GM12878 (cell line): ENCODE results near the gene NDUFV1. TPM values are rescaled to one million over a fixed set of nuclear protein-coding genes. Genes with fewer than 3 reads are reported as not detected.

ENCODE experiments used
- BCLAF1 ChIP-seq: fragments of 450-650 bp; IDR thresholded peaks from 2 replicates; pipeline ENCODE4 v1.6.1; 2017; ENCODE audit warnings: antibody characterized with exemption, mild to moderate bottlenecking, moderate library complexity
- CBFB ChIP-seq: IDR thresholded peaks from 2 replicates; pipeline ENCODE4 v1.6.1; 2016; ENCODE audit warnings: antibody characterized with exemption, low read depth
- CBX3 ChIP-seq: fragments of 200-600 bp; sonication (generic); IDR thresholded peaks from 2 replicates; pipeline ENCODE4 v1.6.1; 2016; ENCODE audit warnings: low read depth, borderline replicate concordance
- CBX5 ChIP-seq: sonication (generic); IDR thresholded peaks from 2 replicates; pipeline ENCODE4 v1.6.1; 2016; ENCODE audit warnings: low read depth, moderate library complexity, mild to moderate bottlenecking, inconsistent platforms
- CHD1 ChIP-seq: IDR thresholded peaks from 2 replicates; pipeline ENCODE4 v1.6.1; 2012; ENCODE audit warnings: low read depth, low read length, improper control_type of control experiment
- DPF2 ChIP-seq: fragments of 450-650 bp; IDR thresholded peaks from 2 replicates; pipeline ENCODE4 v1.6.1; 2017; ENCODE audit warnings: mild to moderate bottlenecking
- ETV6 ChIP-seq, 2 experiments: fragments of 450-650 bp in 1 of 2; IDR thresholded peaks in 1 of 2; conservative IDR thresholded peaks in 1 of 2; 2 replicates each; pipeline ENCODE4 v1.6.1; 2014; ENCODE audit warnings: antibody characterized with exemption in 1 of 2, borderline replicate concordance in 1 of 2, low read depth in 1 of 2, mild to moderate bottlenecking in 1 of 2, moderate library complexity in 1 of 2
- HDAC6 ChIP-seq: fragments of 200-600 bp; sonication (generic); IDR thresholded peaks from one replicate; pipeline ENCODE4 v1.8.0; 2017; ENCODE audit warnings: antibody characterized with exemption; ENCODE audit not compliant: unreplicated experiment
- IKZF1 ChIP-seq: fragments of 450-650 bp; conservative IDR thresholded peaks from 2 replicates; pipeline ENCODE4 v1.6.1; 2017; ENCODE audit warnings: antibody characterized with exemption, mild to moderate bottlenecking
- IKZF2 ChIP-seq, 2 experiments: fragments of 450-650 bp; IDR thresholded peaks; 2 replicates each; pipeline ENCODE4 v1.6.1; 2017; ENCODE audit warnings: mild to moderate bottlenecking in 2 of 2, moderate library complexity in 2 of 2
- JUND ChIP-seq: IDR thresholded peaks from 2 replicates; pipeline ENCODE4 v1.6.1; 2012; ENCODE audit warnings: low read depth, mild to moderate bottlenecking, low read length, improper control_type of control experiment, moderate library complexity
- KLF5 ChIP-seq: fragments of 450-650 bp; IDR thresholded peaks from 2 replicates; pipeline ENCODE4 v1.6.1; 2014; ENCODE audit warnings: mild to moderate bottlenecking; ENCODE audit not compliant: partially characterized antibody
- MEF2A ChIP-seq: IDR thresholded peaks from 2 replicates; pipeline ENCODE4 v1.6.1; 2011; ENCODE audit warnings: low read depth, mild to moderate bottlenecking, low read length, moderate library complexity; ENCODE audit not compliant: insufficient read depth
- MTA3 ChIP-seq: IDR thresholded peaks from 2 replicates; pipeline ENCODE4 v1.6.1; 2012; ENCODE audit warnings: low read length, inconsistent platforms, borderline replicate concordance
- MYC ChIP-seq: IDR thresholded peaks from 2 replicates; pipeline ENCODE4 v1.6.1; 2011; ENCODE audit warnings: mild to moderate bottlenecking, low read length, moderate library complexity, inconsistent platforms; ENCODE audit not compliant: insufficient read depth, insufficient replicate concordance, insufficient read length, severe bottlenecking
- NFYB ChIP-seq: IDR thresholded peaks from 2 replicates; pipeline ENCODE4 v1.6.1; 2011; ENCODE audit warnings: low read depth, mild to moderate bottlenecking, low read length, improper control_type of control experiment, moderate library complexity; ENCODE audit not compliant: insufficient read depth
- PAX8 ChIP-seq: fragments of 450-650 bp; IDR thresholded peaks from 2 replicates; pipeline ENCODE4 v1.6.1; 2017; ENCODE audit warnings: mild to moderate bottlenecking, moderate library complexity
- POLR2AphosphoS2 ChIP-seq: IDR thresholded peaks from 2 replicates; pipeline ENCODE4 v1.6.1; 2011; ENCODE audit warnings: low read depth, mild to moderate bottlenecking, low read length, improper control_type of control experiment, moderate library complexity
- RAD21 ChIP-seq: IDR thresholded peaks from 2 replicates; pipeline ENCODE4 v1.6.1; 2011; ENCODE audit warnings: mild to moderate bottlenecking, low read depth, low read length, moderate library complexity; ENCODE audit not compliant: insufficient read depth
- RBBP5 ChIP-seq: fragments of 200-600 bp; sonication (generic); conservative IDR thresholded peaks from 2 replicates; pipeline ENCODE4 v1.6.1; 2016
- SMAD5 ChIP-seq: IDR thresholded peaks from 2 replicates; pipeline ENCODE4 v1.6.1; 2016; ENCODE audit warnings: antibody characterized with exemption, low read depth
- SRF ChIP-seq, 2 experiments: IDR thresholded peaks; 2 replicates each; pipeline ENCODE4 v1.6.1; 2011; ENCODE audit warnings: low read depth in 2 of 2, low read length in 2 of 2, mild to moderate bottlenecking in 1 of 2, moderate library complexity in 1 of 2
- SUPT20H ChIP-seq: IDR thresholded peaks from 2 replicates; pipeline ENCODE4 v1.6.1; 2011; ENCODE audit warnings: low read depth, mild to moderate bottlenecking, low read length, moderate library complexity, borderline replicate concordance; ENCODE audit not compliant: control insufficient read depth
- USF2 ChIP-seq: IDR thresholded peaks from 2 replicates; pipeline ENCODE4 v1.6.1; 2011; ENCODE audit warnings: low read depth, low read length, improper control_type of control experiment, borderline replicate concordance
- polyA plus RNA-seq, 11 experiments: library from polyadenylated mRNA; depleted of rRNA in 4 of 11; unstranded in 6 of 11; stranded (reverse) in 5 of 11; fragments of >200 nt; fragmentation: Nextera tagmentation in 4 of 11; fragmentation: Illumina TruSeq in 1 of 11; extraction: Ambion mirVana in 4 of 11; extraction: Trizol in 1 of 11; gene quantifications; 1 replicate in 1 of 11; 2 replicates in 10 of 11; pipeline versions ENCODE4 v1.2.1 to v1.2.3, GENCODE V29; 2011 to 2016; ENCODE audit warnings: inconsistent platforms in 2 of 11, missing spikeins in 2 of 11, low read depth in 1 of 11
- total RNA-seq, 4 experiments: library from RNA; depleted of rRNA in 3 of 4; stranded (reverse); fragments of >200 nt in 3 of 4; fragmentation: Illumina TruSeq in 1 of 4; extraction: Trizol in 1 of 4; gene quantifications; 2 replicates each; pipeline versions ENCODE4 v1.2.1 to v1.2.3, GENCODE V29; 2013 to 2021

NDUFV1 gene
- total and polyA plus RNA-seq, 10 of the 15 experiments (the other 5 are each of a cell fraction or from before 2014, with no cell fraction given) = 8.2 to 380 (median 231) TPM

GRCh38 chr11:67657300-67657699 lies 50.6 kb downstream of the NDUFV1 start (continued):
- no peak for TF ChIP-seq BCLAF1
- no peak for TF ChIP-seq PAX8
- TF ChIP-seq NFYB = no peak
- TF ChIP-seq CBX5 = no peak
- TF ChIP-seq JUND = no peak
- TF ChIP-seq ETV6 (conservative IDR thresholded peaks at IDR 0.05 in 1 of 2, IDR thresholded peaks at IDR 0.05 in 1 of 2; ENCODE audit: borderline replicate concordance in 1 of 2, low read depth in 1 of 2) = no peak
- TF ChIP-seq CBFB = no peak
- no peak for TF ChIP-seq RBBP5
- no peak for TF ChIP-seq CBX3
- no peak for TF ChIP-seq HDAC6
- no peak for TF ChIP-seq DPF2
- TF ChIP-seq IKZF2 (IDR thresholded peaks at IDR 0.05) = no peak
- TF ChIP-seq MTA3 = no peak
- no peak for TF ChIP-seq SUPT20H
- TF ChIP-seq CHD1 = no peak
- no peak for TF ChIP-seq RAD21
- TF ChIP-seq POLR2AphosphoS2 = no peak
- TF ChIP-seq USF2 = no peak
- no peak for TF ChIP-seq KLF5
- TF ChIP-seq SMAD5 = no peak
- no peak for TF ChIP-seq SRF (IDR thresholded peaks at IDR 0.05; ENCODE audit: low read depth in 2 of 2, low read length in 2 of 2)
- no peak for TF ChIP-seq MYC
- no peak for TF ChIP-seq IKZF1
- TF ChIP-seq MEF2A = 0 out of 2 replicates have a peak, but pooled peaks have one; percentile 38
